ENCODE data around the gene PDE6B.

Gene PDE6B

DNA sequence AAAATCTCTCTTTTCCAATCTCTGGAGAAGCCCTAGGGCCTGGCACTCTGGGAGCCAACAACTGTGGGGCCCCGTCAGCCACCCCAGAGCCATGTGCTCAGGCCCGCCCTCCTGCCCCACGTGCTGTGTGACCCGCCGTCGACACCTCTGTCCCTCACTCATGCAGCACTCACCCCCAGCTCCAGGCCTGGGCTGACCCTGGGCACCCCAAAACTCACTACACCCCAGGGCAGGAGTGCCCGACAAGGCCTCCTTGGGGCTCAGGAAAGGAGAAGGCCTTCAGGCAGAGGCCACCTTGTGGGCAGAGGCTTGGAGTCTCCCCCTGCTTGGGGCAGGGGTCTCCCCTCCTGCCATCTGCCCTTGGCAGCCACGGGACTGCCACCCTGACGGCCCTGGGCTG is 54.7 kb downstream of the PDE6B start:
- Histone ChIP-seq H3K27me3 (replicated peaks; ENCODE audit: control insufficient read depth, insufficient read depth, low read length) (no peaks in the 10 kb centered on the region), H3K9ac (ENCODE audit: low read length) (no peak overlapping the region), H3K9me3 (ENCODE audit: control insufficient read depth, low read length) (no peaks in the 10 kb centered on the region), H3K36me3 (ENCODE audit: control insufficient read depth, insufficient read depth, low read length, severe bottlenecking) (peaks cover 3% of the 10 kb centered on the region), H3K4me3 (ENCODE audit: low read length) (no peak overlapping the region), H3K4me1 (ENCODE audit: control insufficient read depth, insufficient read depth, low read length) (peaks cover 29% of the 10 kb centered on the region)
- no peak for DNase-seq (ENCODE audit: low read depth)

DNA sequence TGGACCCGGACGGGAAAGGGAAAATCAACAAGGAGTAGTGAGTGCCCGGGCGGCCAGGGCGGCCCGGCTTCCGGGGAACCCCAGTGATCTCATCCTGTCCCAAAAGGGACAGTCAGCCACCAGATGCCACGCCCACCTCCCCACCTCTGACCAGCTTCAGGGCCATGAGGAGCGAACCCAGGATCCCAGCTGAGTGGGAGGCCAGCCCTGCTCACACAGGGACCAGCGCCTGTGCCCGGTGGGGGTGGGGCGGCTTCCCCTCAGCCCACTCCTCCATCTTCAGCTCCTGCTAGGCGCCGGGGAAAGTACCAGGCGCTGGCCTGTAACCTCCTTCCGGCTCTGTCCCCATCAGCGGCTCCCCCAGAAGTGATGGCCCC is 55.2 kb downstream of the PDE6B start:
- Histone ChIP-seq H3K27me3 (replicated peaks; ENCODE audit: control insufficient read depth, insufficient read depth, low read length) (no peaks in the 10 kb centered on the region), H3K9ac (ENCODE audit: low read length) (no peak overlapping the region), H3K36me3 (ENCODE audit: control insufficient read depth, insufficient read depth, low read length, severe bottlenecking) (peaks cover 3% of the 10 kb centered on the region), H3K4me1 (ENCODE audit: control insufficient read depth, insufficient read depth, low read length) (peaks cover 25% of the 10 kb centered on the region), H3K9me3 (ENCODE audit: control insufficient read depth, low read length) (no peaks in the 10 kb centered on the region), H3K4me3 (ENCODE audit: low read length) (peak overlapping the region; percentile 45)
- DNase-seq (ENCODE audit: low read depth), result no peak

DNA sequence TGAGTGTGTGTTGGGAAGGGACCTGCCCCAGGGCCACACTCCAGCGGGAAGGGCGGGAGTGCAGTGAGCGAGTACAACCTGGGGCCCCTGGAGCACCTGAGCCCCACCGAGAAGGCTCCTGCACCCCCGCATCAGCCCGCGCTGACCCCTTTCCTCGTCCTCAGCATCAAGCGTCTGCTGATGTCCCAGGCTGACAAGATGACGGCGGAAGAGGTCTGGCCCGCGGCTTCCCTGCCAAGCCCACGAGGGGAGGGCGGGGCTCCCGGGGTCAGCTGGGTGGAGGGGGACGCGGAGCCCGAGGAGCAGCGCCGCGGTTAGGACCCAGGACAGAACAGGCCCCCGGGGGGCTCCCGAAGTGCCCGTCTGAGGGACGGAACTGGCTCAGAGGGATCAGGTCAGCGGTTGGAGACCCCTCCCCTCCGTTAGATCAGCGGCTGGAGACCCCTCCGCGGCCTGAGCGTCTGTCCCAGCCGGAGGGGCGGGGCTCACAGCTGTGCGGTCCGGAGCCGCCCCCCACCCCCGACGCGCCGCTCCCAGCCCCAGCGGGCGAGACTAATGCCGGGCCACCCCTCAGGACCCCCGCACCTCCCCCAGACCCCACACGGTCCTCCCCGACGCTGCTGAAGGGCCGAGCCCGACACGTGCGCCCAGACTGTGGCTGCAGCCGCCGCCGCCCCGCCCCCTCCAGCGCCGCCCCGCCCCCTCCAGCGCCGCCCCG is 55.7 kb downstream of the PDE6B start:
- peak overlapping the region; percentile 45 for H3K4me3 ChIP-seq (ENCODE audit: low read length)
- H3K27me3 ChIP-seq (replicated peaks; ENCODE audit: control insufficient read depth, insufficient read depth, low read length), result no peaks in the 10 kb centered on the region
- peaks cover 3% of the 10 kb centered on the region for H3K36me3 ChIP-seq (ENCODE audit: control insufficient read depth, insufficient read depth, low read length, severe bottlenecking)
- peak; percentile 48 for DNase-seq (ENCODE audit: low read depth)
- no peak overlapping the region for H3K9ac ChIP-seq (ENCODE audit: low read length)
- H3K9me3 ChIP-seq (ENCODE audit: control insufficient read depth, low read length), result no peaks in the 10 kb centered on the region
- peaks cover 23% of the 10 kb centered on the region for H3K4me1 ChIP-seq (ENCODE audit: control insufficient read depth, insufficient read depth, low read length)

DNA sequence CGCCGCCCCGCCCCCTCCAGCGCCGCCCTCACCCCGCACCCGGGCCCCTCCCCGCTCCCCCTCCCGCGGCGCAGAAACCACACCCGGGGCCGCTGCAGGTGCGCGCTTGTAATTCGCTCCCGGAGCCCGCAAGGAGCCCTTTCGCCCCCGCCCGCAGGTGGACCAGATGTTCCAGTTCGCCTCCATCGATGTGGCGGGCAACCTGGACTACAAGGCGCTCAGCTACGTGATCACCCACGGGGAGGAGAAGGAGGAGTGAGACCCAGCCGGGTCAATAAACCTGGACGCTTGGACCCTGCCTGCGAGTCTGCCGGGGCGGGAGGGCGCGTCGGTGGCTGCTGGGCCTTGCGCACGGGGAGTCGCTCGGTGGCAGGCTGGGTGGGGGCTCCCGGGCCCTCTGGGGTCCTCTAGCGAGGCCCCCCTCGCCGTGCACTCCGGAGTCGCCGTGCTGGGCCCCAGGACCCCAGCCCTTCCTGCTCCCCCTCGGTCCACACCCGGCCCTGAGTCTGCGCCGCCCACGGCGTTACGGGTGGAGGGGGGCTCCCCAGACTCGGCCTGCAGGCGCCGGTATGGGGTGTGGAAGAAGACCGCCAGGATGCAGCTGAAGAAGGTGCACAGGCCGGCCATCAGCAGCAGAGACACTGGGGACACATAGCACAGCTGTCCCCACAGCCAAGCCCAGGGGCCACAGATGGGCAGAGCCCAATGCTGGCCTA is 56.5 kb downstream of the PDE6B start:
- peaks cover 3% of the 10 kb centered on the region for H3K36me3 ChIP-seq (ENCODE audit: control insufficient read depth, insufficient read depth, low read length, severe bottlenecking)
- H3K4me1 ChIP-seq (ENCODE audit: control insufficient read depth, insufficient read depth, low read length), result peaks cover 29% of the 10 kb centered on the region
- DNase-seq (ENCODE audit: low read depth), result no peak
- no peak overlapping the region for H3K9ac ChIP-seq (ENCODE audit: low read length)
- H3K4me3 ChIP-seq (ENCODE audit: low read length), result no peak overlapping the region
- no peaks in the 10 kb centered on the region for H3K27me3 ChIP-seq (replicated peaks; ENCODE audit: control insufficient read depth, insufficient read depth, low read length)
- H3K9me3 ChIP-seq (ENCODE audit: control insufficient read depth, low read length), result no peaks in the 10 kb centered on the region

DNA sequence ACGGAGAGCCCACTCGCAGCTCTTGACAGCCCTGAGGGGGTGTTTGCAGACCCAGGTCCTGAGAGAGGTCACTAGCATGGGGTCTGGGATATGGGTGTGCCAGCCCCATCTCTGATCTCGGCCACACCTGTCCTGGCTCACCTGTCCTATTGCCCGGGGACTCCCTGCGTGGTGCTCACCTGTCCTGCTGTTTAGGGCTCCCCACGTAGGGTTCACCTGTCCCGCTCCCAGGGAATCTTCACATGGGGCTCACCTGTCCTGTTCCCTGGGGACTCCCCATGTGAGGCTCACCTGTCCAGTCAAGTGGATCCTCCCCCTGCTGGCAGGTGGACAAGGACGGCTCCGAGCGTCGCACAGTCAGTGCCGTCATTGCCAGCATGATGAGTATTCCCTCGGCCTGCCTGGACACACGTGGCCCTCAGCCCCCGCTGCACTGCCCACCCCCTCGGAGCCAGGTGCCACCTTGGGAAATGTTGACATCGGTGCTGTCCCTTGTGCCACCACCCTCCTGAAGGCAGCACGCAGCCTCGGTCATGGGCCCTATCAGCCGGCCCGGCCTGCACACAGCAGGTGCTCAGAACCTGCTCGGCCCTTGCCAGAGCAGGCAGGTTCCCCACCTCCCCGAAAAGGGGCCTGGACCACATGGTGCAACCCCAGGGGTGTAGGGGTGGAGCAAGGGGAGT is 57.3 kb downstream of the PDE6B start:
- peaks cover 33% of the 10 kb centered on the region for H3K4me1 ChIP-seq (ENCODE audit: control insufficient read depth, insufficient read depth, low read length)
- H3K27me3 ChIP-seq (replicated peaks; ENCODE audit: control insufficient read depth, insufficient read depth, low read length), result no peaks in the 10 kb centered on the region
- H3K4me3 ChIP-seq (ENCODE audit: low read length), result no peak overlapping the region
- no peak for DNase-seq (ENCODE audit: low read depth)
- no peak overlapping the region for H3K9ac ChIP-seq (ENCODE audit: low read length)
- H3K9me3 ChIP-seq (ENCODE audit: control insufficient read depth, low read length), result no peaks in the 10 kb centered on the region
- peaks cover 3% of the 10 kb centered on the region for H3K36me3 ChIP-seq (ENCODE audit: control insufficient read depth, insufficient read depth, low read length, severe bottlenecking)

DNA sequence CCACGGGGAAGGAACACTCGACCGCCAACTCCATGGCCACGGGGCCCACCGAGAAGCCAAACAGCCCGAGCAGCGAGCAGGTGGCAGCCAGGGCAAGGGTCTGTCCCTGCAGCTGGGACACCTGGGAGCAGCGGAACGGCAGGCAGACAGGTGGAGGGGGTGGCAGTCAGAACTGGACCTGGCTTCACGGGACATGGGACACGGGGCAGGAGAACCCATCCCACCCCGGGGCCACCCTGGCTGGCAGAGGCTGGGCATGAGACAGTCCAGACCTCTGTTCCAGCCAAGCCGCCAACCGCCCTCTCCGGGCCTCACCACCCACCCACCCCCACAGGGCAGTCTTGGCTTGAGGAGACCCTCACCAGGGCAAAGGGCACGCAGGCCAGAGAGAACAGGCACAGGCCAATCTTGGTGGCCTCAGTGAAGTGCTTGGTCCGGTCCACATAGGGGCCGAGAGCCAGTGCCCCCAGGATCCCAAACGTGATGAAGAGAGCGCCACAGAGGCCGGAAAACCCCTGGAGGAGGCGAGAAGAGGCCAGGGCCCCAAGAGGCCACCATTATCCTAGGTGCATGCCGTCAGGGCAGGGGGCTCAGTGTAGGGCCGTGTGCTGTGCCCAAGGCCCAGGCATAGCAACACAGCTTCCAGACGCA is 58.0 kb downstream of the PDE6B start:
- DNase-seq (ENCODE audit: low read depth), result no peak
- Histone ChIP-seq H3K27me3 (replicated peaks; ENCODE audit: control insufficient read depth, insufficient read depth, low read length) (no peaks in the 10 kb centered on the region), H3K9me3 (ENCODE audit: control insufficient read depth, low read length) (no peaks in the 10 kb centered on the region), H3K36me3 (ENCODE audit: control insufficient read depth, insufficient read depth, low read length, severe bottlenecking) (peaks cover 3% of the 10 kb centered on the region), H3K9ac (ENCODE audit: low read length) (peak overlapping the region; percentile 21), H3K4me1 (ENCODE audit: control insufficient read depth, insufficient read depth, low read length) (peaks cover 35% of the 10 kb centered on the region), H3K4me3 (ENCODE audit: low read length) (no peak overlapping the region)

DNA sequence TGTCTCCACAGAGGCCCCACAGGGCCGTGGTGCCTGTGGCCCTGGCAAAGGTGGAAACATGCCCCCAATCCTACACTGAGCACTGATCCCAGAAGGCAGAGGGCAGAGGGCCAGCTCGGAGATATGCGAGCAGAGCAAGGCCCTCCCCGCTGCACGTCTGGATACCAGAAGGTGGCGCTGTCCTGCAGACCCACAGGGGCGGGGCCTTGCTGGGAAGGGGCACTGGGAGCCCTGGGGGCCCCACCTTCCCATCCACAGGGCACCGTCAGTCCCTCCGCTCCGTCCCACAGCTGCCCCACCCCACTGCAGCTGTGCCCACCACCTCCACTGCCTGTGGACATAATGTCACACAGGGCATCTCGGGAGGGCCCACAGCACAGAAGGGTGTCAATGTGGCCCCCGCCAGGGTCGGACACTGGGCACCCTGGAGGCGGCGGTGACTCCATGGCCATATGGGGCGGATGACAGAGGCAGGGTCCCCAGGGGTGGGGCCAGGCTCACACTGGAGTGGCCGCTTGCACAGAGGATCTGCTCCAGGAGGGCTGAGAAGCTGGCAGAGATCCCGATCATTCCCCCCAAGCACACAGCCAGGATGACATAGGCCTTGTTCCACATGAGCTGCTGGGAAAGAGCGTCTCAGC is 58.7 kb downstream of the PDE6B start:
- Histone ChIP-seq H3K9me3 (ENCODE audit: control insufficient read depth, low read length) (no peaks in the 10 kb centered on the region), H3K4me1 (ENCODE audit: control insufficient read depth, insufficient read depth, low read length) (peaks cover 39% of the 10 kb centered on the region), H3K36me3 (ENCODE audit: control insufficient read depth, insufficient read depth, low read length, severe bottlenecking) (peaks cover 3% of the 10 kb centered on the region), H3K4me3 (ENCODE audit: low read length) (no peak overlapping the region), H3K9ac (ENCODE audit: low read length) (peak overlapping the region; percentile 21), H3K27me3 (replicated peaks; ENCODE audit: control insufficient read depth, insufficient read depth, low read length) (no peaks in the 10 kb centered on the region)
- peak; percentile 73 for DNase-seq (ENCODE audit: low read depth)

DNA sequence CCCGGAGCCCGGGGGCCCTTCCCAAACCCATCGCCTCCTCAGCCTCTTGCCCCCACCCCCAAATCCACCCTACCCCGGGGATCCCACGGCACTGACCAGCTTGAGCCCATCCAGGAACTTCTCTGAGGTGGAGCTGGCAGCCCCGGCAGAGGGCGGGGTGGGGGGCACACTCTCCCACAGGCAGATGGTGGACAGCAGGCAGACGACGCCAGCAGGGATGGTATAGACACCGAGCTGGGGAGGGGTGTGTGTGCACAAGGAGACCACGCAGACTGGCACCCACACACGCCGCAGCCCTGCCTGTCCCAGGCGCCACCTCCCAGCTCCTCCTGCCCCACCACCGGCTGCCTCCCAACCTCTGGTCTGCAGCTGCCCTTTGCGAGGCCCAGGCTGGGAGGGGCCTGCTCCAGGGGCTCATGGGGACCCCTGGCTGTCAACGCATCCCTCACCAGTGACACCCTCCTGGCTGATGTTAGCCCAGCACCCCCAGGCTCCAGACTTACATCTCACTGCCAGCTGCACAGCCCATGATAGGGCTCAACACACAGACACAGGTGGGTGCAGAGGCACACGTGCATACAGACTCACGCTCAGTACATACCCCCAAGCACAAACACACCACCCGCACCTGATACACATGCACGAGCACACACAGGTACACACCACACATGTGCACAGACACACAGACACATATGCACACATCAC is 59.4 kb downstream of the PDE6B start:
- DNase-seq (ENCODE audit: low read depth), result no peak
- H3K9ac ChIP-seq (ENCODE audit: low read length), result no peak overlapping the region
- no peaks in the 10 kb centered on the region for H3K9me3 ChIP-seq (ENCODE audit: control insufficient read depth, low read length)
- H3K4me1 ChIP-seq (ENCODE audit: control insufficient read depth, insufficient read depth, low read length), result peaks cover 45% of the 10 kb centered on the region
- peaks cover 3% of the 10 kb centered on the region for H3K36me3 ChIP-seq (ENCODE audit: control insufficient read depth, insufficient read depth, low read length, severe bottlenecking)
- H3K27me3 ChIP-seq (replicated peaks; ENCODE audit: control insufficient read depth, insufficient read depth, low read length), result no peaks in the 10 kb centered on the region
- H3K4me3 ChIP-seq (ENCODE audit: low read length), result no peak overlapping the region

DNA sequence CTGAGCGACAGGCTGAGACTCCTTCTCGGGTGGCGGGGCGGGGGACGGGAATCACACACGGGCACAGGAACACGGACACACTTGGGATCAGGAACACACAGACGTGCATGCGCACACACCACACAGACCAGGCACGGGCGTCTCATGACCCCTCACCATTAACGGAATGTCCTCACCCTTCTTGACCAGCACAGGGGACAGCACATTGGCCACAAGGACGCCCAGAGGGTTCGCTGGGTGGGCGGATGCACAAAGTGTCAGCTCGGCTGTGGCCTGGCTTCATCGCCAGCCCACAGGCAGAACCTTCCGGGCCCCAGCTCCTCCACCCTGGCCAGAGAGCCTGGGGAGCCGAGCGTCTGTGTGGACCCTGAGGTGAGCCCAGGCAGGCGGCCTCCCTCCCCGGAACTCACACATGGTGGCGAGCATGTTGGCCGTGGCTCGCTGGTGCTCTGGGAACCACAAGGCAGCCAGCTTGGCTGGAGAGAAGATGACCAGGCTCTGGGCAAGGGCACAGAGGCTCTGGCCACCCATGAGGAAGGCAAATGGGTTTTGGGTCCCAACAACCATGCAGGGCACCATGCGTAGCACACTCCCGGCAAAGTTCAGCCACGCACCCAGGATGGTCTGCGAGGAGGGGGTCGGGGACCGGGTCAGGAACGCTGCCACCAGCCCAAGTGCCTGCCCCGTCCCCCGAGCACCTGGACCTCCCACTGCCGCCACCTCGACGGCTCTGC is 60.5 kb downstream of the PDE6B start:
- no peak for DNase-seq (ENCODE audit: low read depth)

DNA sequence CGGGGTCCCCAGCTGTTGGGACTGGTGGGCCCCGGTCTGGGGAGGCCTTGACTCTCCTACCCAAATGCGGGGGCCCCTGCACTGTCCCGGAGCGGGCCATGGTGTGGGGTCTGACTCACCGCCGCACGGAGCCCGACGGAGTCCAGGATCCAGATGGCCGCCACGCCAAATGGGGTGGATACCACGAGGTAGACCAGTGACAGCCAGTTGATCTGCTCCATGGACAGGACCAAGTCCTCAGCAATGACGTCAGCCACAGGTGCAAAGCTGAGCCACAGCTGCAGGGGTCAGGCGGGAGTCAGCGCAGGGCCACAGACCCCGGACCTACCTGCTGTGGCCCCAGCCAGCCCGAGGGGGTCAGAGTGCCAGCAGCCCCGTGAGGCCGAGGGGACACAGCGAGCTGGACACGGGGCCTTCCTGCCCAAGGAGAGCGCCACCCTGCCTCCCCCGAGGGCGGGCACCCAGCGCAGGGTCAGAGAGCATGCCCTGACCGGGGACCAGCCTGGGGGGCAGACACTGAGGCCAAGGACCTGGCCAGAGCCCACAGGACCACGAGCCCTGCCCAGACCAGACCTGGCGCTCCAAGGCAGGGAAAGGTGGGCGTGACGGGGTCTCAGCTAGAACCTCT is 61.2 kb downstream of the PDE6B start:
- DNase-seq (ENCODE audit: low read depth), result no peak
- Histone ChIP-seq H3K9me3 (ENCODE audit: control insufficient read depth, low read length) (no peaks in the 10 kb centered on the region), H3K27me3 (replicated peaks; ENCODE audit: control insufficient read depth, insufficient read depth, low read length) (no peaks in the 10 kb centered on the region), H3K36me3 (ENCODE audit: control insufficient read depth, insufficient read depth, low read length, severe bottlenecking) (peaks cover 3% of the 10 kb centered on the region), H3K4me3 (ENCODE audit: low read length) (peak overlapping the region; percentile 82), H3K4me1 (ENCODE audit: control insufficient read depth, insufficient read depth, low read length) (peaks cover 38% of the 10 kb centered on the region), H3K9ac (ENCODE audit: low read length) (no peak overlapping the region)

More for the DNA sequence above, 60.5 kb downstream of the PDE6B start:
- Histone ChIP-seq H3K9me3 (ENCODE audit: control insufficient read depth, low read length) (no peaks in the 10 kb centered on the region), H3K27me3 (replicated peaks; ENCODE audit: control insufficient read depth, insufficient read depth, low read length) (no peaks in the 10 kb centered on the region), H3K9ac (ENCODE audit: low read length) (no peak overlapping the region), H3K4me3 (ENCODE audit: low read length) (no peak overlapping the region), H3K4me1 (ENCODE audit: control insufficient read depth, insufficient read depth, low read length) (peaks cover 38% of the 10 kb centered on the region), H3K36me3 (ENCODE audit: control insufficient read depth, insufficient read depth, low read length, severe bottlenecking) (peaks cover 3% of the 10 kb centered on the region)
